Measurements from ENCODE around the gene STPG2.

The STPG2 gene

GRCh38 chr4:97984545-97985131 lies 158.6 kb downstream of the STPG2 start:
- Histone ChIP-seq H3K36me3 (ENCODE audit: control insufficient read depth, insufficient read depth, low read length) (no peaks in the 10 kb centered on the region), H3K27me3 (replicated peaks; ENCODE audit: control insufficient read depth, insufficient read depth, low read length) (no peaks in the 10 kb centered on the region), H3K4me3 (replicated peaks; ENCODE audit: low read depth, low read length) (no peak overlapping the region)
- peak; percentile 34 for TF ChIP-seq CTCF (IDR thresholded peaks at IDR 0.05; ENCODE audit: insufficient read depth, low read length, poor library complexity, severe bottlenecking)
- no peak for DNase-seq (ENCODE audit: extremely low read depth, insufficient read length)

GRCh38 chr4:97978791-97979488 lies 164.3 kb downstream of the STPG2 start:
- Histone ChIP-seq H3K36me3 (ENCODE audit: control insufficient read depth, insufficient read depth, low read length) (no peaks in the 10 kb centered on the region), H3K27me3 (replicated peaks; ENCODE audit: control insufficient read depth, insufficient read depth, low read length) (no peaks in the 10 kb centered on the region), H3K4me3 (replicated peaks; ENCODE audit: low read depth, low read length) (no peak overlapping the region)
- no peak for DNase-seq (ENCODE audit: extremely low read depth, insufficient read length)
- TF ChIP-seq CTCF (IDR thresholded peaks at IDR 0.05; ENCODE audit: insufficient read depth, low read length, poor library complexity, severe bottlenecking), result no peak

- no peak for TF ChIP-seq CTCF (IDR thresholded peaks at IDR 0.05; ENCODE audit: insufficient read depth, low read length, poor library complexity, severe bottlenecking)
- Histone ChIP-seq H3K27me3 (replicated peaks; ENCODE audit: control insufficient read depth, insufficient read depth, low read length) (no peaks in the 10 kb centered on the region), H3K36me3 (ENCODE audit: control insufficient read depth, insufficient read depth, low read length) (no peaks in the 10 kb centered on the region), H3K4me3 (replicated peaks; ENCODE audit: low read depth, low read length) (no peak overlapping the region)
- no peak for DNase-seq (ENCODE audit: extremely low read depth, insufficient read length)
Observed at GRCh38 chr4:97953171-97953941, 189.9 kb downstream of the STPG2 start.

GRCh38 chr4:97952763-97953162 lies 190.5 kb downstream of the STPG2 start:
- no peaks in the 10 kb centered on the region for H3K27me3 ChIP-seq (replicated peaks; ENCODE audit: control insufficient read depth, insufficient read depth, low read length)
- no peak for TF ChIP-seq CTCF (IDR thresholded peaks at IDR 0.05; ENCODE audit: insufficient read depth, low read length, poor library complexity, severe bottlenecking)
- DNase-seq (ENCODE audit: extremely low read depth, insufficient read length), result no peak

GRCh38 chr4:97950836-97951235 lies 192.4 kb downstream of the STPG2 start:
- DNase-seq (ENCODE audit: extremely low read depth, insufficient read length), result no peak
- Histone ChIP-seq H3K27me3 (replicated peaks; ENCODE audit: control insufficient read depth, insufficient read depth, low read length) (no peaks in the 10 kb centered on the region), H3K4me3 (replicated peaks; ENCODE audit: low read depth, low read length) (no peak overlapping the region), H3K36me3 (ENCODE audit: control insufficient read depth, insufficient read depth, low read length) (no peaks in the 10 kb centered on the region)
- TF ChIP-seq CTCF (IDR thresholded peaks at IDR 0.05; ENCODE audit: insufficient read depth, low read length, poor library complexity, severe bottlenecking), result no peak

More at GRCh38 chr4:97952763-97953162, 190.5 kb downstream of the STPG2 start:
- Histone ChIP-seq H3K4me3 (replicated peaks; ENCODE audit: low read depth, low read length) (no peak overlapping the region), H3K36me3 (ENCODE audit: control insufficient read depth, insufficient read depth, low read length) (no peaks in the 10 kb centered on the region)

Measured in GM06990 (cell line).